Transverse colon (tissue), 4 donors: ENCODE data around the gene ZRANB3.

ENCODE experiments used
- CTCF ChIP-seq, 5 experiments: fragments of 200-600 bp in 3 of 5; fragments of 450-650 bp in 2 of 5; sonication (generic) in 3 of 5; IDR thresholded peaks; 1 replicate in 2 of 5; 2 replicates in 3 of 5; pipeline ENCODE4 v1.5.1; 2016 to 2017; ENCODE audit warnings: antibody characterized with exemption in 5 of 5, inconsistent platforms in 3 of 5, mild to moderate bottlenecking in 2 of 5, moderate library complexity in 1 of 5
- POLR2AphosphoS5 ChIP-seq, 3 donors: sonication (generic); formaldehyde crosslinking; IDR thresholded peaks; one replicate each; pipeline ENCODE4 v1.6.1; 2016; ENCODE audit warnings: antibody characterized with exemption in 3 of 3

- TF ChIP-seq CTCF (IDR thresholded peaks at IDR 0.05) (no peak), POLR2AphosphoS5 (IDR thresholded peaks at IDR 0.05) (no peak)
Measured at GRCh38 chr2:135510577-135510976, 20.4 kb downstream of the ZRANB3 start.
